Keratinocyte (primary cell): ENCODE results near the gene REPIN1. TPM values are rescaled to one million over a fixed set of nuclear protein-coding genes. Genes with fewer than 3 reads are reported as not detected.

ENCODE experiments used
- DNase-seq: peaks from one replicate; pipeline ENCODE4 v3.0.0-alpha.2; 2011; ENCODE audit warnings: low read depth, missing footprints, low spot score
- FAIRE-seq: peaks from 2 replicates; lab custom pipeline; 2011; peaks lifted over from hg19 to GRCh38; lab: Jason Lieb, UNC
- H2AFZ ChIP-seq: 2 replicates; pipeline ENCODE4 v1.6.0; 2012; ENCODE audit warnings: low read length, control low read depth, inconsistent platforms; ENCODE audit not compliant: control insufficient read depth
- H3K27ac ChIP-seq: 2 replicates; pipeline ENCODE4 v1.5.1; 2011; ENCODE audit warnings: low read length; ENCODE audit not compliant: control insufficient read depth, insufficient read depth
- H3K27me3 ChIP-seq: 3 replicates; pipeline ENCODE4 v1.6.0; 2011; ENCODE audit warnings: low read length; ENCODE audit not compliant: control insufficient read depth, insufficient read depth; ENCODE audit errors: extremely low read depth
- H3K36me3 ChIP-seq, 2 experiments: 2 replicates in 1 of 2; 3 replicates in 1 of 2; pipeline ENCODE4 v1.5.1; 2011; ENCODE audit warnings: low read length in 2 of 2, mild to moderate bottlenecking in 1 of 2; ENCODE audit not compliant: control insufficient read depth in 2 of 2, insufficient read depth in 2 of 2; ENCODE audit errors: extremely low read depth in 1 of 2
- H3K4me1 ChIP-seq: 3 replicates; pipeline ENCODE4 v1.5.1; 2011; ENCODE audit warnings: low read length; ENCODE audit not compliant: control insufficient read depth, insufficient read depth; ENCODE audit errors: extremely low read depth
- H3K4me2 ChIP-seq: 3 replicates; pipeline ENCODE4 v1.6.0; 2011; ENCODE audit warnings: low read depth, low read length; ENCODE audit not compliant: control insufficient read depth, insufficient read depth; ENCODE audit errors: extremely low read depth
- H3K4me3 ChIP-seq, 3 experiments: fragments of 200-600 bp in 1 of 3; sonication (generic) in 1 of 3; 2 replicates in 2 of 3; 3 replicates in 1 of 3; pipeline ENCODE4 v1.5.1; 2011 to 2016; ENCODE audit warnings: low read length in 3 of 3, mild to moderate bottlenecking in 3 of 3, control low read depth in 2 of 3, inconsistent platforms in 1 of 3, low read depth in 1 of 3, mixed read lengths in 1 of 3, mixed run types in 1 of 3, moderate library complexity in 1 of 3; ENCODE audit not compliant: control insufficient read depth in 2 of 3, insufficient read depth in 2 of 3; ENCODE audit errors: extremely low read depth in 1 of 3
- H3K79me2 ChIP-seq: 2 replicates; pipeline ENCODE4 v1.6.0; 2012; ENCODE audit warnings: low read length; ENCODE audit not compliant: control insufficient read depth, insufficient read depth
- H3K9ac ChIP-seq: 3 replicates; pipeline ENCODE4 v1.6.0; 2011; ENCODE audit warnings: low read length; ENCODE audit not compliant: control insufficient read depth, insufficient read depth; ENCODE audit errors: extremely low read depth
- H3K9me1 ChIP-seq: 3 replicates; pipeline ENCODE4 v1.6.0; 2011; ENCODE audit warnings: low read length; ENCODE audit not compliant: control insufficient read depth, insufficient read depth; ENCODE audit errors: extremely low read depth
- H3K9me3 ChIP-seq: 2 replicates; pipeline ENCODE4 v1.5.1; 2012; ENCODE audit warnings: low read depth, low read length; ENCODE audit not compliant: control insufficient read depth
- H4K20me1 ChIP-seq: 3 replicates; pipeline ENCODE4 v1.6.0; 2011; ENCODE audit warnings: low read length; ENCODE audit not compliant: control insufficient read depth, insufficient read depth; ENCODE audit errors: extremely low read depth
- EZH2 ChIP-seq: IDR thresholded peaks from one replicate; pipeline ENCODE4 v1.6.1; 2012; ENCODE audit warnings: inconsistent platforms, mild to moderate bottlenecking, low read length, moderate library complexity
- dilution Hi-C: fragments of 300-500 bp; cut with MboI; formaldehyde crosslinking; loops from one replicate; pipeline ENCODE4 v1.7.0; 2020; ENCODE audit warnings: low sequenced_read_pairs; ENCODE audit not compliant: extremely low pct_ligation_motif_present
- polyA plus RNA-seq, 5 experiments: library from polyadenylated mRNA; depleted of rRNA in 3 of 5; stranded (reverse) in 3 of 5; stranded (forward) in 1 of 5; unstranded in 1 of 5; fragments of >200 nt; gene quantifications; 1 replicate in 1 of 5; 2 replicates in 3 of 5; 3 replicates in 1 of 5; pipeline versions ENCODE4 v1.2.1 to v1.2.3, GENCODE V29; 2011 to 2012; ENCODE audit warnings: missing spikeins in 2 of 5, low read depth in 1 of 5, low replicate concordance in 1 of 5
- TF ChIP-seq, protein P1 (sequence below), 3 experiments: IDR thresholded peaks in 1 of 3; conservative IDR thresholded peaks in 1 of 3; optimal IDR thresholded peaks in 1 of 3; 2 replicates in 2 of 3; 3 replicates in 1 of 3; pipeline versions ENCODE3 to v1.5.1; 2011; ENCODE audit warnings: low read length in 3 of 3, mild to moderate bottlenecking in 3 of 3, moderate library complexity in 2 of 3, control low read depth in 1 of 3, inconsistent platforms in 1 of 3; ENCODE audit not compliant: insufficient read depth in 2 of 3; ENCODE audit errors: extremely low read depth in 1 of 3

The REPIN1 gene
- polyA plus RNA-seq, 1 donor (not counting 4 experiments of a cell fraction or from before 2014, with no cell fraction given): 9.3 TPM

DNA sequence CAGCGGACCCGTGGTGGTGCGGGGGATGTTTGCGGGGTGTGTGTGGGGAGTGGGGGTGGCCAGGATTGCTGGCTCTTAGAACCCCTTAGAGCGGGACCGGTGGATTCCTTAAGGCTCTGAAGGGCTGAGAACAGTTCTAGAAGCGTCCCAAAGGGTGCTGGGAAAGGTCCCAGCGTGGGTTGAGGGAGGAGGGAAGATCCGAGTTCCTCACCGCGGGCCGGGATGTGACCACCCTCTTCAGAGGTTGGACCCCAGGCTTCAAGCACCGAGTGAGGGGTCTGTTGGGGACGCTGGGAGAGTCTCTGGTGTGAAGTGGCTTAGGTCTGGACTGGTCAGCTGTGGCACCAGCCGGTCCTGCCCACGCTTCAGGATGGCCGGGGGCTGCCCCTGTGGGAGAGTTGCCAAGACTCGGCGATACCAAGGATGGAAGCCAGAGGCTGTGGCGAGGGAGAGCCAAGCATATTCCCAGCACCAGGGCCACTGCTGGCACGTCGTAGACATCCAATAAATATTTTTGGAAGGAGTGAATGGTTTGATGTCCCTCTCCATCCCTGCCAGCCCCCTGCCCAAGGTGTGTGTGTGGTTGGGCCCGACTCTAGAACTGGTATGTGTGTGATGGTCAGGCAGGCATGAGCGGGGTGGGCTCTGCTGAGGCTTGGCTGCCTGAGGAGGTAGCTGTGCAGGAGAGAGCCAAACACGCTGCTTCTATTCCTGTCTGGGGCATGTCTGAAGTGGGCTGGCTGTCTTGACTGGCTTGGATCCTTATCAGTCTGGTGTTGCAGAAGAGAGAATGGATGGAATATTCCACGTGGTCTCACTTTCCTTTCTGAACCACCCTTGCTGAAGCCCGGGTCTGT lies 29.7 kb downstream of the REPIN1 start:
- FAIRE-seq (no peak), DNase-seq (no peak)
- Histone ChIP-seq H3K27ac (no peak overlapping the region), H3K9me3 (no peaks in the 10 kb centered on the region), H3K36me3 (no peaks in the 10 kb centered on the region), H3K4me1 (peaks cover 14% of the 10 kb centered on the region), H4K20me1 (no peaks in the 10 kb centered on the region), H3K4me2 (no peak overlapping the region), H3K4me3 (no peak overlapping the region), H3K9me1 (no peaks in the 10 kb centered on the region), H3K79me2 (no peaks in the 10 kb centered on the region), H3K9ac (no peak overlapping the region), H3K27me3 (no peaks in the 10 kb centered on the region), H2AFZ (no peak overlapping the region)
- dilution Hi-C loops: no loop called here
- no peak for TF ChIP-seq EZH2

DNA sequence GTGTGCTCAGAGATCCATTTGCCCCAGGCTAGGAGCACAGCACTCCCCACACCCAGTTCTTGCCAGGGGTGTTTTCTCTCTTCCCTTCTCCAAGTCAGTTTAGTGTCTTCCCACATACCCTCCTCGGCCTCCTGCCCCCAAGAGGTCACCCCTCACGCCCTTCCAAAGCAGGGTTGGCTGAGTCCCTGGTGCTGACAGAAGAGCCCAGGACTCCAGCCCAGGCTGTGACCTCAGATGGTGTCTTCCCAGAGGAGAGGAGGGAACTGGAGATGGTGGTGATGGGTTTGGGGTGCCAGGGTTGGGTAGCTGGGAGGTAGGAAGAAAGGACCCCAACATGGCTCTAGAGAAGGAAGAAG lies 30.3 kb downstream of the REPIN1 start:
- peaks cover 14% of the 10 kb centered on the region for H3K4me1 ChIP-seq
- no peaks in the 10 kb centered on the region for H3K27me3 ChIP-seq
- no peaks in the 10 kb centered on the region for H3K36me3 ChIP-seq
- DNase-seq (no peak), FAIRE-seq (no peak)
- dilution Hi-C loops: no loop called here
- no peak overlapping the region for H3K27ac ChIP-seq
- no peaks in the 10 kb centered on the region for H4K20me1 ChIP-seq
- H3K9ac ChIP-seq: no peak overlapping the region
- H3K79me2 ChIP-seq: no peaks in the 10 kb centered on the region
- no peak overlapping the region for H3K4me2 ChIP-seq
- no peak for TF ChIP-seq EZH2
- TF ChIP-seq, protein P1, sequence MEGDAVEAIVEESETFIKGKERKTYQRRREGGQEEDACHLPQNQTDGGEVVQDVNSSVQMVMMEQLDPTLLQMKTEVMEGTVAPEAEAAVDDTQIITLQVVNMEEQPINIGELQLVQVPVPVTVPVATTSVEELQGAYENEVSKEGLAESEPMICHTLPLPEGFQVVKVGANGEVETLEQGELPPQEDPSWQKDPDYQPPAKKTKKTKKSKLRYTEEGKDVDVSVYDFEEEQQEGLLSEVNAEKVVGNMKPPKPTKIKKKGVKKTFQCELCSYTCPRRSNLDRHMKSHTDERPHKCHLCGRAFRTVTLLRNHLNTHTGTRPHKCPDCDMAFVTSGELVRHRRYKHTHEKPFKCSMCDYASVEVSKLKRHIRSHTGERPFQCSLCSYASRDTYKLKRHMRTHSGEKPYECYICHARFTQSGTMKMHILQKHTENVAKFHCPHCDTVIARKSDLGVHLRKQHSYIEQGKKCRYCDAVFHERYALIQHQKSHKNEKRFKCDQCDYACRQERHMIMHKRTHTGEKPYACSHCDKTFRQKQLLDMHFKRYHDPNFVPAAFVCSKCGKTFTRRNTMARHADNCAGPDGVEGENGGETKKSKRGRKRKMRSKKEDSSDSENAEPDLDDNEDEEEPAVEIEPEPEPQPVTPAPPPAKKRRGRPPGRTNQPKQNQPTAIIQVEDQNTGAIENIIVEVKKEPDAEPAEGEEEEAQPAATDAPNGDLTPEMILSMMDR (optimal IDR thresholded peaks at IDR 0.05 in 1 of 3, IDR thresholded peaks at IDR 0.05 in 1 of 3, conservative IDR thresholded peaks at IDR 0.05 in 1 of 3; ENCODE audit: extremely low read depth in 1 of 3, insufficient read depth in 2 of 3, low read length in 3 of 3): no peak
- no peaks in the 10 kb centered on the region for H3K9me3 ChIP-seq
- H3K9me1 ChIP-seq: no peaks in the 10 kb centered on the region
- no peak overlapping the region for H2AFZ ChIP-seq
- H3K4me3 ChIP-seq: no peak overlapping the region
